HL-60 (cell line): ENCODE results near the gene SNAPC5.
"Not testable (repeated sequence)": the region's sequence is repeated elsewhere in the genome, so short reads cannot be mapped to it uniquely, and the experiment has no call there.

Source experiments
- DNase-seq, 2 experiments: peaks; one replicate each; pipeline ENCODE4 v3.0.0-alpha.2; 2010 to 2020; ENCODE audit warnings: low read depth in 1 of 2, low spot score in 1 of 2
- H3K27ac ChIP-seq: fragments of 250-450 bp; sonication (Bioruptor Pico); replicated peaks from 2 replicates; pipeline ENCODE4 v1.5.1; 2020; ENCODE audit warnings: mild to moderate bottlenecking, moderate library complexity
- H3K27me3 ChIP-seq: fragments of 250-450 bp; sonication (Bioruptor Pico); 2 replicates; pipeline ENCODE4 v1.5.1; 2021; ENCODE audit warnings: mild to moderate bottlenecking, moderate library complexity; ENCODE audit not compliant: insufficient read depth, poor library complexity, severe bottlenecking
- H3K4me3 ChIP-seq: replicated peaks from 2 replicates; pipeline ENCODE4 v1.5.1; 2011; ENCODE audit warnings: mild to moderate bottlenecking, control low read depth, low read length; ENCODE audit not compliant: insufficient read depth
- CTCF ChIP-seq: IDR thresholded peaks from one replicate; pipeline ENCODE4 v1.5.1; 2011; ENCODE audit warnings: low read length, control low read depth, inconsistent platforms; ENCODE audit not compliant: insufficient read depth
- GABPA ChIP-seq: IDR thresholded peaks from 2 replicates; pipeline ENCODE4 v1.6.1; 2012; ENCODE audit warnings: low read depth
- POLR2AphosphoS5 ChIP-seq: IDR thresholded peaks from 2 replicates; pipeline ENCODE4 v1.6.1; 2012; ENCODE audit warnings: low read depth
- SPI1 ChIP-seq: IDR thresholded peaks from 2 replicates; pipeline ENCODE4 v1.6.1; 2012; ENCODE audit warnings: low read depth, mild to moderate bottlenecking, borderline replicate concordance
- TF ChIP-seq, protein P1 (sequence below): IDR thresholded peaks from 2 replicates; pipeline ENCODE4 v1.6.1; 2012; ENCODE audit warnings: low read depth; ENCODE audit not compliant: insufficient replicate concordance

SNAPC5 gene

GRCh38 chr15:66503780-66504562 lies 6.4 kb upstream of the SNAPC5 start:
- Histone ChIP-seq H3K4me3 (peak overlapping the region; percentile 86), H3K27me3 (no peaks in the 10 kb centered on the region), H3K27ac (peak overlapping the region; percentile 99)
- TF ChIP-seq SPI1: no peak
- TF ChIP-seq GABPA: no peak
- TF ChIP-seq, protein P1, sequence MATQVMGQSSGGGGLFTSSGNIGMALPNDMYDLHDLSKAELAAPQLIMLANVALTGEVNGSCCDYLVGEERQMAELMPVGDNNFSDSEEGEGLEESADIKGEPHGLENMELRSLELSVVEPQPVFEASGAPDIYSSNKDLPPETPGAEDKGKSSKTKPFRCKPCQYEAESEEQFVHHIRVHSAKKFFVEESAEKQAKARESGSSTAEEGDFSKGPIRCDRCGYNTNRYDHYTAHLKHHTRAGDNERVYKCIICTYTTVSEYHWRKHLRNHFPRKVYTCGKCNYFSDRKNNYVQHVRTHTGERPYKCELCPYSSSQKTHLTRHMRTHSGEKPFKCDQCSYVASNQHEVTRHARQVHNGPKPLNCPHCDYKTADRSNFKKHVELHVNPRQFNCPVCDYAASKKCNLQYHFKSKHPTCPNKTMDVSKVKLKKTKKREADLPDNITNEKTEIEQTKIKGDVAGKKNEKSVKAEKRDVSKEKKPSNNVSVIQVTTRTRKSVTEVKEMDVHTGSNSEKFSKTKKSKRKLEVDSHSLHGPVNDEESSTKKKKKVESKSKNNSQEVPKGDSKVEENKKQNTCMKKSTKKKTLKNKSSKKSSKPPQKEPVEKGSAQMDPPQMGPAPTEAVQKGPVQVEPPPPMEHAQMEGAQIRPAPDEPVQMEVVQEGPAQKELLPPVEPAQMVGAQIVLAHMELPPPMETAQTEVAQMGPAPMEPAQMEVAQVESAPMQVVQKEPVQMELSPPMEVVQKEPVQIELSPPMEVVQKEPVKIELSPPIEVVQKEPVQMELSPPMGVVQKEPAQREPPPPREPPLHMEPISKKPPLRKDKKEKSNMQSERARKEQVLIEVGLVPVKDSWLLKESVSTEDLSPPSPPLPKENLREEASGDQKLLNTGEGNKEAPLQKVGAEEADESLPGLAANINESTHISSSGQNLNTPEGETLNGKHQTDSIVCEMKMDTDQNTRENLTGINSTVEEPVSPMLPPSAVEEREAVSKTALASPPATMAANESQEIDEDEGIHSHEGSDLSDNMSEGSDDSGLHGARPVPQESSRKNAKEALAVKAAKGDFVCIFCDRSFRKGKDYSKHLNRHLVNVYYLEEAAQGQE: no peak
- no peak for TF ChIP-seq POLR2AphosphoS5
- TF ChIP-seq CTCF: no peak
- DNase-seq: no peak

DNA sequence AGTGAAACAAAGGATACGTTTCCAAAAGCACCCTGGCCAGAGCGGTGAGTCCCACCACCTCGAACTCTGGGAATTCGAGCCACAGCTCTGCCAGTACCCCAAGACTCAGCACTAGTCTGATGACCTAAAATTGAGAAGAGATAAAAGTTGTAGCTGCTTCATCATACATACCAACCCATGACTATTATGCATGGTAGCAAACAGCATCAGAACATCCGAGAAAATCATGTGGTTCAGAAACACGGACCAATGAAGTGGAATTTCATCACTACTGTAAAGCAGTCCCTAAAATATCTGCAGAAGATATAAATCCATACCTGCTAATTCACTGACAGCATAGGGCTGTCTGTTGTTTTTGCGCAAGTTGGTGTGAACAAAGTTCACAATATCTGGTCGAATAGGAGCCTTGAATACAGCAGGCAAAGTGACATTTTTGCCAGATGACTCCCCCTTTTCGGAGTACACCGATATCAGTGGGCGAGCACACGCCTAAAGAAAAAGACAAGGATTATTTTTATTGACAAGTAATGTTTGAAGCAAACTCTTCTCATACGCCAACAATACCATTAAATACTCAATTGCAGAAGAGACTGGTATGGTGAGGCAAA lies 5.6 kb upstream of the SNAPC5 start:
- not testable (repeated sequence) for H3K27me3 ChIP-seq, DNase-seq
- Histone ChIP-seq H3K27ac (peak overlapping the region; percentile 99), H3K4me3 (peak overlapping the region; percentile 86)

GRCh38 chr15:66502491-66502890 lies 4.9 kb upstream of the SNAPC5 start:
- peak overlapping the region; percentile 86 for H3K4me3 ChIP-seq
- TF ChIP-seq POLR2AphosphoS5: no peak
- DNase-seq: no peak
- peak overlapping the region; percentile 99 for H3K27ac ChIP-seq
- no peaks in the 10 kb centered on the region for H3K27me3 ChIP-seq

- H3K27me3 ChIP-seq, H3K4me3 ChIP-seq, H3K27ac ChIP-seq, DNase-seq: not testable (repeated sequence)
Observed at GRCh38 chr15:66500346-66500745, 2.8 kb upstream of the SNAPC5 start.

- TF ChIP-seq POLR2AphosphoS5 (no peak; the same call in 1 of the 2 replicates), CTCF (peak; percentile 12), SPI1 (no peak)
- peak overlapping the region; percentile 81; the same call in 1 of the 2 replicates for H3K27ac ChIP-seq
- DNase-seq: peak in 1 of 2 experiments; percentile 37
- no peaks in the 10 kb centered on the region for H3K27me3 ChIP-seq
- H3K4me3 ChIP-seq: no peak overlapping the region
Observed at GRCh38 chr15:66498501-66499386, 1.2 kb upstream of the SNAPC5 start.
